Right atrium auricular region (tissue), 2 donors: ENCODE results near the gene OSTM1. TPM values are rescaled to one million over a fixed set of nuclear protein-coding genes. Genes with fewer than 3 reads are reported as not detected.
"Not testable (repeated sequence)": the region's sequence is repeated elsewhere in the genome, so short reads cannot be mapped to it uniquely, and the experiment has no call there.

Experiments
- DNase-seq: peaks from one replicate; pipeline ENCODE4 v3.0.0-alpha.2; 2019; ENCODE audit warnings: low spot score
- H3K27ac ChIP-seq, 2 donors: fragments of 200-600 bp; sonication (generic); 1 replicate in 1 of 2; 2 replicates in 1 of 2; pipeline ENCODE4 v1.5.1; 2016 to 2019
- H3K27me3 ChIP-seq, 2 donors: fragments of 200-600 bp; sonication (generic); one replicate each; pipeline versions ENCODE4 v1.5.1 to v1.6.0; 2017 to 2019
- H3K36me3 ChIP-seq: fragments of 200-600 bp; sonication (generic); one replicate; pipeline ENCODE4 v1.5.1; 2016
- H3K4me1 ChIP-seq, 2 donors: fragments of 200-600 bp; sonication (generic); one replicate each; pipeline versions ENCODE4 v1.5.1 to v1.6.0; 2017 to 2019
- H3K4me3 ChIP-seq, 2 donors: fragments of 200-600 bp; sonication (generic); 1 replicate in 1 of 2; 2 replicates in 1 of 2; pipeline ENCODE4 v1.5.1; 2017 to 2019; ENCODE audit warnings: mild to moderate bottlenecking in 1 of 2, moderate library complexity in 1 of 2
- H3K9me3 ChIP-seq, 2 donors: fragments of 200-600 bp; sonication (generic); one replicate each; pipeline ENCODE4 v1.5.1; 2019
- total RNA-seq, 2 donors: library from RNA; depleted of rRNA; stranded (reverse); fragments of >200 nt; gene quantifications; one replicate each; pipeline ENCODE4 v1.1.0, GENCODE V29; 2016
- TF ChIP-seq, protein P1 (sequence below), 2 donors: fragments of 200-600 bp; sonication (generic); IDR thresholded peaks; one replicate each; pipeline ENCODE4 v1.5.1; 2019; ENCODE audit warnings: antibody characterized with exemption in 2 of 2

The OSTM1 gene
- total RNA-seq, 2 donors from 2014 or later: 38.4 to 80.2 TPM

DNA sequence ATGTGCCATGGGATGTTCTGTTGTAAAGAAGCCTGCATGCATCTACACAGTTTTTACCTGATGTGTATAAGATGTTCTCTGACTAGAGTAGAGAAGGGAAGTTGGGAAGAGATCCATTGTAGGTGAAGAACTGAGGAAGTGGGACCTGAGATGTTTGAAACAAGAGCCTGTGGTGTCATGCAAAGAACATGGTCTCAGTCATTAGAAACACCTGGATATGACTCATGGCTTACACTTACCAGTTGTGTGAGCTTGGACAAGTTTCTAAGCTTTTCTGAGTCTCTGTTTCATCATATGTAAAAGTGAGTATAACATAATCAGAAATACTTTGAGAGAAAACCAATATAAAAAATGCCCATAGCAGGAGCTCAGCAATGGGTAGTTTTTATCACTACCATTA, 64.6 kb downstream of the OSTM1 start:
- Histone ChIP-seq H3K27ac (no peak overlapping the region), H3K4me1 (no peaks in the 10 kb centered on the region), H3K9me3 (peaks cover 0 to 18% of the 10 kb centered on the region in 2 donors), H3K36me3 (no peaks in the 10 kb centered on the region), H3K4me3 (no peak overlapping the region), H3K27me3 (no peaks in the 10 kb centered on the region)
- DNase-seq: no peak
- TF ChIP-seq, protein P1, sequence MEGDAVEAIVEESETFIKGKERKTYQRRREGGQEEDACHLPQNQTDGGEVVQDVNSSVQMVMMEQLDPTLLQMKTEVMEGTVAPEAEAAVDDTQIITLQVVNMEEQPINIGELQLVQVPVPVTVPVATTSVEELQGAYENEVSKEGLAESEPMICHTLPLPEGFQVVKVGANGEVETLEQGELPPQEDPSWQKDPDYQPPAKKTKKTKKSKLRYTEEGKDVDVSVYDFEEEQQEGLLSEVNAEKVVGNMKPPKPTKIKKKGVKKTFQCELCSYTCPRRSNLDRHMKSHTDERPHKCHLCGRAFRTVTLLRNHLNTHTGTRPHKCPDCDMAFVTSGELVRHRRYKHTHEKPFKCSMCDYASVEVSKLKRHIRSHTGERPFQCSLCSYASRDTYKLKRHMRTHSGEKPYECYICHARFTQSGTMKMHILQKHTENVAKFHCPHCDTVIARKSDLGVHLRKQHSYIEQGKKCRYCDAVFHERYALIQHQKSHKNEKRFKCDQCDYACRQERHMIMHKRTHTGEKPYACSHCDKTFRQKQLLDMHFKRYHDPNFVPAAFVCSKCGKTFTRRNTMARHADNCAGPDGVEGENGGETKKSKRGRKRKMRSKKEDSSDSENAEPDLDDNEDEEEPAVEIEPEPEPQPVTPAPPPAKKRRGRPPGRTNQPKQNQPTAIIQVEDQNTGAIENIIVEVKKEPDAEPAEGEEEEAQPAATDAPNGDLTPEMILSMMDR (IDR thresholded peaks at IDR 0.05): no peak

DNA sequence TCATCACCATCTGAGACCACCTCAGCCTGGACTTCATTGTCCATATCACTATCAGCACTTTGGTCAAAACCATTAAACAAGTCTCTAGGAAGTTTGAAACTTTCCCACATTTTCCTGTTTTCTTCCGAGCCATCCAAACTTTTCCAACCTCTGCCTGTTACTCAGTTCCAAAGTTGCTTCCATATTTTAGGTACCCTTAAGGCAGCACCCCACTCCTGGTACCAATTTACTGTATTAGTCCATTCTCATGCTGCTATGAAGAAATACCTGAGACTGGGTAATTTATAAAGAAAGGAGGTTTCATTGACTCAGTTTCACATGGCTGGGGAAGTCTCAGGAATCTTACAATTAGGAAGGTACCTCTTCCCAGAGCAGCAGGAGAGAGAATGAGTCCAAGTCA, 65.3 kb downstream of the OSTM1 start:
- H3K27me3 ChIP-seq, DNase-seq, H3K4me3 ChIP-seq, H3K27ac ChIP-seq, H3K4me1 ChIP-seq, H3K36me3 ChIP-seq: not testable (repeated sequence)
- H3K9me3 ChIP-seq: peaks cover 0 to 18% of the 10 kb centered on the region in 2 donors

DNA sequence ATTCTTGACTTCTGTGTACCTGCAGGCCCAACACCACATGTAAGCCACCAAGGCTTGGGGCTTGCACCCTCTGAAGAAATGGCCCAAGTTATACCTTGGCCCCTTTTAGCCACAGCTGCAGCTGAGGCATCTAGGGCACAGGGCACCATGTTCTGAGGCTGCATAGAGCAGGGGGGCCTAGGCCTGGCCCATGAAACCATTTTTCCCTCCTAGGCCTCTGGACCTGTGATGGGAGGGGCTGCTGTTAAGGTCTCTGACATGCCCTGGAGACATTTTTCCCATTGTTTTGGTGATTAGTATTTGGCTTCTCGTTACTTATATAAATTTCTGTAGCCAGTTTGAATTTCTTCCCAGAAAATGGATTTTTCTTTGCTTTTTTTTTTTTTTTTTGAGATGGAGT, 66.2 kb downstream of the OSTM1 start:
- Histone ChIP-seq H3K4me1 (no peaks in the 10 kb centered on the region), H3K36me3 (no peaks in the 10 kb centered on the region)
- TF ChIP-seq, protein P1 (IDR thresholded peaks at IDR 0.05): no peak

DNA sequence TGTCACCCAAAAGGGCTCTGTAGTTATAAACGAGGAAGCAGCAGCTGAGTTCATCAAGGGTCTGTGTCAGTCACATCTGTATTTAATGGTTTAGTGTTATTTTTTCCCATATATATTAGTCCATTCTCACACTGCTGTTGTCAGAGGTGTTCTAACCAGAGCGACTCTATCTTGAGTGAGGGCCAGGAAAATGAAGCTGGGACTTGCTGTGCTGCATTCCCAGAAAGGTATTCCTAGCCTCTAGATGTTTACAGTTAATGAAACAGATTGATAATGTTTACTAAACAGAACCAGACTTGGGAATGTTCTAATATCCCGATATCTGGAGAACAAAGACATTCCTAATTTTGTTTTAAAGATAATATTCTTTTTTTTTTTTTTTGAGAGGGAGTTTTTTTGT, 68.6 kb downstream of the OSTM1 start:
- TF ChIP-seq, protein P1 (IDR thresholded peaks at IDR 0.05): no peak
- Histone ChIP-seq H3K4me1 (no peaks in the 10 kb centered on the region), H3K4me3 (no peak overlapping the region), H3K27me3 (no peaks in the 10 kb centered on the region), H3K27ac (no peak overlapping the region), H3K9me3 (peaks cover 0 to 18% of the 10 kb centered on the region in 2 donors), H3K36me3 (no peaks in the 10 kb centered on the region)
- DNase-seq: no peak

More for the DNA sequence above, 66.2 kb downstream of the OSTM1 start:
- H3K27ac ChIP-seq: no peak overlapping the region
- H3K9me3 ChIP-seq: peaks cover 0 to 18% of the 10 kb centered on the region in 2 donors
- no peak for DNase-seq
- H3K4me3 ChIP-seq: no peak overlapping the region
- H3K27me3 ChIP-seq: no peaks in the 10 kb centered on the region

DNA sequence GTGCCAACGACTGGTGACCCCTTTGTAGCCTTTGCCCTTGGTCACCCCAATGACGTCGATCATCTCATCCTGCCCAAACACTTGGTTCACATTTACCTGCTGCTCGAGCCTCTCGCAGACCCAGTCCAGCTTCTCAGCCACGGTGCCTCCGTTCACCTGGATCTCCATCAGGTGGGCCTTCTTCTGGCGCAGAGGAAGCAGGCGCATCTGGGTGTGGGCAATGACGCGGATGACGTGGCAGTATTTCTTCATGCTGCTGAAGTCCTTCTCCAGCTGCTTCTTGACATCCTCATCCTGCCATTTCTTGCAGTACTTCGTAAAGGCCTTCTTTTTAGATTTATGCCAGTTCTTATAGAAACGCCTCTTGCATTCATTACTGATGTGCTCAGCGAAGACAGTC, 69.7 kb downstream of the OSTM1 start:
- TF ChIP-seq, protein P1 (IDR thresholded peaks at IDR 0.05): no peak
- Histone ChIP-seq H3K4me3 (no peak overlapping the region), H3K27me3 (no peaks in the 10 kb centered on the region), H3K27ac (no peak overlapping the region), H3K9me3 (peaks cover 0 to 15% of the 10 kb centered on the region in 2 donors), H3K36me3 (no peaks in the 10 kb centered on the region), H3K4me1 (no peaks in the 10 kb centered on the region)
- no peak for DNase-seq

DNA sequence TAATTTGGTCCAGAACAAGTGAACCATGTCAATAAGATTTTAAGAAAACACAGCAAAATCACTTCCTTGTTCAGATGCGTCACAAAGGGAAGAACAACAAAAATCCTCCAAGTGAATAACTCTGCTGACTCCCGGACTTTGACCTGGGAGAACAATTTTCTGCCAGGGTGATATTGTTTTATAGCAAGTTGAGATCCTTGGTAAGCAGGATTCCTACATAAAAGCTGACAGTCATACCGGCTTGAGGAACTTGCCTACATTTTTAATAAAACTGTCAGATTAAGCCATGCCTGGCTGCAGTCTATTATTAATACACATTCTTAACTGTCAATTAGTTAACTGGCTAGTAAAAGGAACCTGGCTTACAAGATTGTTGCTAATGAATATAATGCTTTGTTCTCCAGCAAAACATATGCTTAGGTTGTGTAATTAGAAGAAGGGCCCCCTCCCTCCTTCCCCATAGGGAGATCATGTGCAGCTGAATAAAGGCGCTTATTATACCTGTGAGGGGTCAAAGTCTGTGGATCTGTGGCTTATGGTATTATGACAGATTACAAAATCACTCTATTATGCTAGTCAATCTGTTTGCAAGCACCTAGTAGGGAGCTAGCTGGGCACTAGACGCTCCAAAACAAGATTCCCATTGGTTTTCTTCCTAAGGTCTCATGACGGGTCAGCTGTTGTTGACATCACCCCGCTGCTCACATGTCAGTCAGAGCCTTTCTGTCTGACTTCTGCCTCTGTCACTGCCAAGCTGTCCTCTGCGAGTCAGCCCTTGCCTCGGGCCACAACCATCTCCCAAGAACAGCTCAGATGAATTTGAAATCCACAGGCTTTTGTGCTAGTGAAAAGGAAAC, 71.9 kb downstream of the OSTM1 start:
- Histone ChIP-seq H3K4me1 (no peaks in the 10 kb centered on the region), H3K4me3 (no peak overlapping the region), H3K27ac (no peak overlapping the region), H3K27me3 (no peaks in the 10 kb centered on the region), H3K9me3 (no peaks in the 10 kb centered on the region), H3K36me3 (no peaks in the 10 kb centered on the region)
- TF ChIP-seq, protein P1 (IDR thresholded peaks at IDR 0.05): no peak
- no peak for DNase-seq
